SK-N-SH (cell line): ENCODE measurements around the gene OCSTAMP. TPM values are rescaled to one million over a fixed set of nuclear protein-coding genes. Genes with fewer than 3 reads are reported as not detected.

Experiments
- CTCF ChIA-PET: fragments of 300-600, 350-600 bp; formaldehyde crosslinking; extraction: SDS; loops from one replicate; lab custom pipeline; 2021; lab: Yijun Ruan, JAX
- POLR2A ChIA-PET: fragments of 350-600 bp; sonication (Branson Sonifier 250); formaldehyde crosslinking; extraction: SDS; loops from one replicate; lab custom pipeline; 2020; ENCODE audit warnings: antibody characterized with exemption, inconsistent platforms; lab: Yijun Ruan, JAX
- DNase-seq: peaks from one replicate; pipeline ENCODE4 v3.0.0; 2012
- H2AFZ ChIP-seq: fragments of 200-600 bp; sonication (generic); 2 replicates; pipeline ENCODE4 v1.8.1; 2016; ENCODE audit warnings: antibody characterized with exemption, mild to moderate bottlenecking, low read depth
- H3F3A ChIP-seq: fragments of 200-600 bp; sonication (generic); replicated peaks from 2 replicates; pipeline ENCODE3; 2016; ENCODE audit warnings: antibody characterized with exemption, mild to moderate bottlenecking; ENCODE audit not compliant: insufficient read depth
- H3K27ac ChIP-seq, 2 experiments: fragments of 200-500 bp in 1 of 2; fragments of 200-600 bp in 1 of 2; sonication (Bioruptor generic) in 1 of 2; sonication (generic), shearing (Covaris generic) in 1 of 2; 2 replicates each; pipeline versions ENCODE4 v1.5.1 to v1.6.1; 2014 to 2016; ENCODE audit warnings: low read depth in 2 of 2, inconsistent platforms in 1 of 2, low read length in 1 of 2, mild to moderate bottlenecking in 1 of 2, mixed read lengths in 1 of 2
- H3K27me3 ChIP-seq: fragments of 200-600 bp; sonication (generic), shearing (Covaris generic); 2 replicates; pipeline ENCODE4 v1.6.1; 2016; ENCODE audit warnings: mixed run types; ENCODE audit not compliant: insufficient read depth
- H3K36me3 ChIP-seq, 2 experiments: fragments of 200-500 bp in 1 of 2; fragments of 200-600 bp in 1 of 2; sonication (Bioruptor generic) in 1 of 2; sonication (generic) in 1 of 2; replicated peaks in 1 of 2; 2 replicates each; pipeline versions ENCODE3 to v1.5.1; 2014 to 2016; ENCODE audit warnings: low read length in 1 of 2, mild to moderate bottlenecking in 1 of 2; ENCODE audit not compliant: insufficient read depth in 2 of 2, control insufficient read depth in 1 of 2
- H3K4me1 ChIP-seq, 2 experiments: fragments of 200-500 bp in 1 of 2; fragments of 200-600 bp in 1 of 2; sonication (Bioruptor generic) in 1 of 2; sonication (generic), shearing (Covaris generic) in 1 of 2; 2 replicates each; pipeline versions ENCODE4 v1.5.1 to v1.6.1; 2014 to 2016; ENCODE audit warnings: low read depth in 1 of 2, low read length in 1 of 2, mixed run types in 1 of 2; ENCODE audit not compliant: insufficient read depth in 2 of 2, control insufficient read depth in 1 of 2
- H3K4me2 ChIP-seq: fragments of 200-600 bp; sonication (generic), shearing (Covaris generic); 2 replicates; pipeline ENCODE4 v1.6.1; 2017; ENCODE audit warnings: mixed run types
- H3K4me3 ChIP-seq, 2 experiments: fragments of 200-500 bp in 1 of 2; fragments of 200-600 bp in 1 of 2; sonication (Bioruptor generic) in 1 of 2; sonication (generic), shearing (Covaris generic) in 1 of 2; 2 replicates each; pipeline versions ENCODE4 v1.5.1 to v1.8.1; 2014 to 2016; ENCODE audit warnings: low read depth in 2 of 2, inconsistent platforms in 1 of 2, low read length in 1 of 2, mild to moderate bottlenecking in 1 of 2, mixed read lengths in 1 of 2, moderate library complexity in 1 of 2
- H3K79me2 ChIP-seq: fragments of 200-600 bp; sonication (generic); 2 replicates; pipeline ENCODE4 v1.8.1; 2017; ENCODE audit warnings: mild to moderate bottlenecking; ENCODE audit not compliant: insufficient read depth
- H3K9ac ChIP-seq: fragments of 200-600 bp; sonication (generic); 2 replicates; pipeline ENCODE4 v1.6.1; 2017; ENCODE audit warnings: mixed run types
- H3K9me2 ChIP-seq: fragments of 200-600 bp; sonication (generic); 2 replicates; pipeline ENCODE4 v1.6.1; 2017; ENCODE audit warnings: mixed run types
- H3K9me3 ChIP-seq: fragments of 200-600 bp; sonication (generic); 2 replicates; pipeline ENCODE4 v1.6.1; 2017; ENCODE audit warnings: mixed run types, mild to moderate bottlenecking, moderate library complexity
- H4K20me1 ChIP-seq: fragments of 200-600 bp; sonication (generic); 2 replicates; pipeline ENCODE4 v1.6.1; 2017; ENCODE audit warnings: mild to moderate bottlenecking, mixed run types; ENCODE audit not compliant: insufficient read depth
- ELF1 ChIP-seq: IDR thresholded peaks from 2 replicates; pipeline ENCODE4 v1.4.0; 2012
- EP300 ChIP-seq, 2 experiments: IDR thresholded peaks; 2 replicates each; pipeline versions ENCODE4 v1.4.0 to v1.6.1; 2012; ENCODE audit warnings: borderline replicate concordance in 1 of 2, low read depth in 1 of 2, low read length in 1 of 2
- FOSL2 ChIP-seq: IDR thresholded peaks from 2 replicates; pipeline ENCODE4 v1.4.0; 2012; ENCODE audit warnings: low read depth, mild to moderate bottlenecking, moderate library complexity, borderline replicate concordance
- FOXJ3 ChIP-seq: sonication (generic); formaldehyde crosslinking; IDR thresholded peaks from 2 replicates; pipeline ENCODE4 v1.5.1; 2020; ENCODE audit warnings: mild to moderate bottlenecking, missing genetic modification reagents
- FOXM1 ChIP-seq: IDR thresholded peaks from 2 replicates; pipeline ENCODE4 v1.4.0; 2012; ENCODE audit warnings: low read depth, mild to moderate bottlenecking
- GABPA ChIP-seq: IDR thresholded peaks from 2 replicates; pipeline ENCODE4 v1.4.0; 2012; ENCODE audit warnings: low read depth, mild to moderate bottlenecking
- GATA2 ChIP-seq: sonication (generic); formaldehyde crosslinking; IDR thresholded peaks from 2 replicates; pipeline ENCODE4 v1.5.0; 2020; ENCODE audit warnings: mild to moderate bottlenecking, missing genetic modification reagents
- IRF3 ChIP-seq: fragments of 150-350 bp; IDR thresholded peaks from 2 replicates; pipeline ENCODE4 v1.6.1; 2016; ENCODE audit warnings: mild to moderate bottlenecking, low read depth, low read length
- MAX ChIP-seq: IDR thresholded peaks from 2 replicates; pipeline ENCODE4 v1.4.0; 2012; ENCODE audit warnings: low read depth
- MEF2A ChIP-seq: IDR thresholded peaks from 2 replicates; pipeline ENCODE4 v1.4.0; 2012; ENCODE audit warnings: low read depth, borderline replicate concordance
- MXI1 ChIP-seq: IDR thresholded peaks from 2 replicates; pipeline ENCODE4 v1.6.1; 2012; ENCODE audit warnings: mild to moderate bottlenecking, low read depth, low read length, improper control_type of control experiment
- NFIC ChIP-seq: IDR thresholded peaks from 2 replicates; pipeline ENCODE4 v1.4.0; 2012; ENCODE audit warnings: borderline replicate concordance
- NRF1 ChIP-seq: IDR thresholded peaks from 2 replicates; pipeline ENCODE4 v1.6.1; 2012; ENCODE audit warnings: low read depth, mild to moderate bottlenecking, low read length
- POLR2AphosphoS5 ChIP-seq: IDR thresholded peaks from 2 replicates; pipeline ENCODE4 v1.6.1; 2012; ENCODE audit warnings: low read depth, low read length
- RAD21 ChIP-seq: IDR thresholded peaks from 2 replicates; pipeline ENCODE4 v1.6.1; 2012; ENCODE audit warnings: mild to moderate bottlenecking, low read length
- SIN3A ChIP-seq: IDR thresholded peaks from 2 replicates; pipeline ENCODE4 v1.6.1; 2012; ENCODE audit warnings: low read depth, mild to moderate bottlenecking, low read length, moderate library complexity, borderline replicate concordance
- SMC3 ChIP-seq: IDR thresholded peaks from 2 replicates; pipeline ENCODE4 v1.6.1; 2012; ENCODE audit warnings: low read depth, low read length, improper control_type of control experiment
- TCF12 ChIP-seq: IDR thresholded peaks from 2 replicates; pipeline ENCODE4 v1.4.0; 2012
- TEAD4 ChIP-seq: IDR thresholded peaks from 2 replicates; pipeline ENCODE4 v1.4.0; 2012; ENCODE audit warnings: mild to moderate bottlenecking, borderline replicate concordance; ENCODE audit not compliant: insufficient read depth
- WGBS: methylation state at CpG from one replicate; pipeline ENCODE4 v1.1.6; 2017; ENCODE audit warnings: low lambda C conversion rate; 5-methylcytosine and 5-hydroxymethylcytosine counted together
- polyA plus RNA-seq, 3 experiments: library from polyadenylated mRNA; depleted of rRNA; stranded (reverse); fragments of >200 nt; gene quantifications; 2 replicates each; pipeline ENCODE4 v1.2.3, GENCODE V29; 2012
- TF ChIP-seq, protein P1 (sequence below): fragments of 200-600 bp; sonication (generic); IDR thresholded peaks from 2 replicates; pipeline ENCODE4 v1.6.1; 2017; ENCODE audit warnings: antibody characterized with exemption, mild to moderate bottlenecking, moderate library complexity
- TF ChIP-seq, protein P2 (sequence below): IDR thresholded peaks from 2 replicates; pipeline ENCODE4 v1.4.0; 2012; ENCODE audit warnings: low read depth, borderline replicate concordance
- TF ChIP-seq, protein P3 (sequence below): IDR thresholded peaks from 2 replicates; pipeline ENCODE4; 2012

OCSTAMP gene
- polyA plus RNA-seq, 1 of the 3 experiments (the other 2 are of a cell fraction), result not detected

DNA sequence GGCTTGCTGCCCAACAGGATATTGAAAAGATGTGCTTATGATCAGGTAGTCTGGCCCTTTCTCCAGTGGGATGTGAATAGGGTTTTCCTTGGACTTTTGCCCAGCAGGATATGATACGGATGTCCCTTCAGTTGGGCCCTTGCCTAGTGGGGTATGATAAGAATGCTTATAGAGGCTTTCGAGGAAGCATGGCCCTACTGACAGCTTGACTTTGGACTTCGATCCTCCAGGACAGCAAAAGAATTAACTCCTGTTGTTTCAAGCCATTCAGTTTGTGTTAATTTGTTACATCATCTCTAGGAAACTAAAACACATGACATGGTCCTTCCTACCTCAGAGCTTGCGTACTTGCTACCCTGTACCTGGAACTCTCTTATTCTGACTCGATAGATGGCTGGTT, 27.3 kb downstream of the OCSTAMP start (continued):
- TF ChIP-seq GATA2 (CRISPR knock-in tag) (no peak), TCF12 (no peak), ELF1 (no peak), NRF1 (no peak), GABPA (no peak)

DNA sequence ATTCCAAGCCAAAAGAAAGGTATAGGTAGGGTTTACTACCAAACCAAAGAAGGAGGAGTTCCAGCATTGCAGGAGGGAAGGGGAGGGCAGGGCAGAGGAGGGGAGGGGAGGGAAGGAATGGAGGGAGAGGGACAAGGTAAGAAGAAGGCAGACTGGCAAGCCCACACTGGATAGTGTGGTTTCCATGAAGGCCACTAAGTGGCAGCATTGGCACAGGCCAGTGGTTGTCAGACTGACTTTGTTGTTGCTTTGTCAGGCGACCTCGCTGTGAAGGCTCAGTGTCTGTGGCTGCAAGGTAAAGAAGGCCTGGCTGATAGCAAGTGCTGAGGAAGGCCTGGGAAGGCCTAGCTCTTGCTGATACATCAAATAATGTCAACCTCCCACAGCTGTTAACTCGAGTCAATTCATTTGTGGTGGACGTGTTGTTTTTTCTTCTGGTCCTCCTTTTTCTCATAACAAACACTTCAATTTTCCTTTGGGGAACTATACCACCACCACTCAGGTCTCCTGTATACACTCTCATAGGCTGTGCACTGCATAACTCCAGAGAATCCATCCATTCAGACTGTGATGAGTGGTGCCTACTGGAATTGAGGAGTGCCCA, 29.4 kb downstream of the OCSTAMP start:
- H3K9ac ChIP-seq, result no peak overlapping the region
- H3K4me3 ChIP-seq, result no peak overlapping the region
- CTCF ChIA-PET, result interaction anchor here (1.0 to 10.0 kb wide), 14 partner anchors 8 to 622 kb away, joined by 3 to 116 read pairs (median 4); partner anchors contain the start of gene TP53RK
- POLR2A ChIA-PET, result no interaction called here
- no peaks in the 10 kb centered on the region for H4K20me1 ChIP-seq
- H3K27me3 ChIP-seq, result no peaks in the 10 kb centered on the region
- H3K9me3 ChIP-seq, result no peaks in the 10 kb centered on the region
- H3F3A ChIP-seq, result no peaks in the 10 kb centered on the region
- H3K4me1 ChIP-seq, result no peaks in the 10 kb centered on the region
- H3K36me3 ChIP-seq, result no peaks in the 10 kb centered on the region
- no peaks in the 10 kb centered on the region for H3K79me2 ChIP-seq
- no peak overlapping the region for H2AFZ ChIP-seq
- H3K27ac ChIP-seq, result no peak overlapping the region
- 22% methylated on average over 4 of the region's 4 CpGs for WGBS
- TF ChIP-seq RAD21, result peak; percentile 94
- TF ChIP-seq ELF1, result no peak
- TF ChIP-seq, protein P1, sequence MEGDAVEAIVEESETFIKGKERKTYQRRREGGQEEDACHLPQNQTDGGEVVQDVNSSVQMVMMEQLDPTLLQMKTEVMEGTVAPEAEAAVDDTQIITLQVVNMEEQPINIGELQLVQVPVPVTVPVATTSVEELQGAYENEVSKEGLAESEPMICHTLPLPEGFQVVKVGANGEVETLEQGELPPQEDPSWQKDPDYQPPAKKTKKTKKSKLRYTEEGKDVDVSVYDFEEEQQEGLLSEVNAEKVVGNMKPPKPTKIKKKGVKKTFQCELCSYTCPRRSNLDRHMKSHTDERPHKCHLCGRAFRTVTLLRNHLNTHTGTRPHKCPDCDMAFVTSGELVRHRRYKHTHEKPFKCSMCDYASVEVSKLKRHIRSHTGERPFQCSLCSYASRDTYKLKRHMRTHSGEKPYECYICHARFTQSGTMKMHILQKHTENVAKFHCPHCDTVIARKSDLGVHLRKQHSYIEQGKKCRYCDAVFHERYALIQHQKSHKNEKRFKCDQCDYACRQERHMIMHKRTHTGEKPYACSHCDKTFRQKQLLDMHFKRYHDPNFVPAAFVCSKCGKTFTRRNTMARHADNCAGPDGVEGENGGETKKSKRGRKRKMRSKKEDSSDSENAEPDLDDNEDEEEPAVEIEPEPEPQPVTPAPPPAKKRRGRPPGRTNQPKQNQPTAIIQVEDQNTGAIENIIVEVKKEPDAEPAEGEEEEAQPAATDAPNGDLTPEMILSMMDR, result peak; percentile 60
- TF ChIP-seq GABPA, result no peak
- TF ChIP-seq MAX, result no peak
- no peak for TF ChIP-seq MEF2A
- no peak for TF ChIP-seq MXI1
- TF ChIP-seq SMC3, result peak; percentile 75
- no peak overlapping the region for H3K4me2 ChIP-seq
- peak; percentile 68 for DNase-seq
- no peaks in the 10 kb centered on the region for H3K9me2 ChIP-seq

GRCh38 chr20:46520540-46520939, 29.9 kb downstream of the OCSTAMP start:
- H3F3A ChIP-seq, result no peaks in the 10 kb centered on the region
- 43% methylated on average over 4 of the region's 4 CpGs for WGBS
- ChIA-PET POLR2A (no interaction called here), CTCF (interaction anchor here (0.6 to 10.0 kb wide), 14 partner anchors 9 to 623 kb away, joined by 3 to 116 read pairs (median 4); partner anchors contain the start of gene TP53RK)
- no peak overlapping the region for H3K4me2 ChIP-seq
- H3K9me3 ChIP-seq, result no peaks in the 10 kb centered on the region
- TF ChIP-seq FOSL2, result no peak
- TF ChIP-seq FOXJ3 (CRISPR knock-in tag), result no peak
- TF ChIP-seq, protein P2, sequence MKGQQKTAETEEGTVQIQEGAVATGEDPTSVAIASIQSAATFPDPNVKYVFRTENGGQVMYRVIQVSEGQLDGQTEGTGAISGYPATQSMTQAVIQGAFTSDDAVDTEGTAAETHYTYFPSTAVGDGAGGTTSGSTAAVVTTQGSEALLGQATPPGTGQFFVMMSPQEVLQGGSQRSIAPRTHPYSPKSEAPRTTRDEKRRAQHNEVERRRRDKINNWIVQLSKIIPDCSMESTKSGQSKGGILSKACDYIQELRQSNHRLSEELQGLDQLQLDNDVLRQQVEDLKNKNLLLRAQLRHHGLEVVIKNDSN, result no peak
- TF ChIP-seq RAD21, result no peak
- TF ChIP-seq IRF3, result no peak
- TF ChIP-seq TEAD4, result no peak
- no peak for TF ChIP-seq SIN3A
- no peak for TF ChIP-seq EP300 (IDR thresholded peaks at IDR 0.05; ENCODE audit: borderline replicate concordance in 1 of 2, low read depth in 1 of 2, low read length in 1 of 2)
- no peak for TF ChIP-seq TCF12
- TF ChIP-seq, protein P3, sequence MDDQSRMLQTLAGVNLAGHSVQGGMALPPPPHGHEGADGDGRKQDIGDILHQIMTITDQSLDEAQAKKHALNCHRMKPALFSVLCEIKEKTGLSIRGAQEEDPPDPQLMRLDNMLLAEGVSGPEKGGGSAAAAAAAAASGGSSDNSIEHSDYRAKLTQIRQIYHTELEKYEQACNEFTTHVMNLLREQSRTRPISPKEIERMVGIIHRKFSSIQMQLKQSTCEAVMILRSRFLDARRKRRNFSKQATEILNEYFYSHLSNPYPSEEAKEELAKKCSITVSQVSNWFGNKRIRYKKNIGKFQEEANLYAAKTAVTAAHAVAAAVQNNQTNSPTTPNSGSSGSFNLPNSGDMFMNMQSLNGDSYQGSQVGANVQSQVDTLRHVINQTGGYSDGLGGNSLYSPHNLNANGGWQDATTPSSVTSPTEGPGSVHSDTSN, result no peak
- TF ChIP-seq POLR2AphosphoS5, result no peak
- TF ChIP-seq ELF1, result no peak
- no peak for TF ChIP-seq NFIC
- TF ChIP-seq FOXM1, result no peak
- TF ChIP-seq GABPA, result no peak
- no peak for TF ChIP-seq MEF2A
- TF ChIP-seq MXI1, result no peak
- no peaks in the 10 kb centered on the region for H3K9me2 ChIP-seq
- no peaks in the 10 kb centered on the region for H3K27me3 ChIP-seq
- H3K36me3 ChIP-seq, result no peaks in the 10 kb centered on the region
- no peaks in the 10 kb centered on the region for H3K4me1 ChIP-seq
- no peaks in the 10 kb centered on the region for H4K20me1 ChIP-seq
- H3K27ac ChIP-seq, result no peak overlapping the region
- no peak overlapping the region for H2AFZ ChIP-seq
- no peak overlapping the region for H3K4me3 ChIP-seq
- no peaks in the 10 kb centered on the region for H3K79me2 ChIP-seq
- DNase-seq, result no peak
- no peak overlapping the region for H3K9ac ChIP-seq
